A549 (cell line): ENCODE results near the gene ANKRD40CL. TPM values are rescaled to one million over a fixed set of nuclear protein-coding genes. Genes with fewer than 3 reads are reported as not detected.

ENCODE experiments used
- ATAC-seq, 2 experiments: fragments of 200-7000 bp in 1 of 2; fragments of >200 bp in 1 of 2; cut with Nextera tagmentation in 1 of 2; cut with Tn5 transposase in 1 of 2; 3 replicates each; pipeline versions ENCODE4 v1.8.0 to v1.9.1; 2018 to 2020; ENCODE audit warnings: mild to moderate bottlenecking in 1 of 2, moderate library complexity in 1 of 2
- CTCF ChIA-PET: fragments of 300-600 bp; sonication (Branson Sonifier 250); formaldehyde crosslinking; extraction: SDS; loops from one replicate; lab custom pipeline; 2021; ENCODE audit warnings: antibody characterized with exemption, inconsistent platforms; lab: Yijun Ruan, JAX
- POLR2A ChIA-PET: fragments of 350-600 bp; formaldehyde crosslinking; extraction: SDS; loops from one replicate; lab custom pipeline; 2021; ENCODE audit warnings: antibody characterized with exemption, inconsistent platforms; lab: Yijun Ruan, JAX
- DNase-seq, 2 experiments: peaks; one replicate each; pipeline versions ENCODE4 v3.0.0 to v3.0.0-alpha.2; 2011 to 2016; ENCODE audit warnings: low read depth in 1 of 2, low spot score in 1 of 2
- FAIRE-seq: peaks from 2 replicates; lab custom pipeline; 2011; peaks lifted over from hg19 to GRCh38; lab: Jason Lieb, UNC
- H3K27ac ChIP-seq, 2 experiments: fragments of >200 bp; sonication (Bioruptor Twin); formaldehyde crosslinking; 3 replicates each; pipeline ENCODE4 v1.5.1; 2016 to 2017
- H3K4me1 ChIP-seq: fragments of >200 bp; sonication (Bioruptor Twin); formaldehyde crosslinking; 3 replicates; pipeline ENCODE4 v1.6.1; 2016
- H3K4me2 ChIP-seq: fragments of >200 bp; sonication (Bioruptor Twin); formaldehyde crosslinking; 3 replicates; pipeline ENCODE4 v1.6.1; 2016
- H3K4me3 ChIP-seq: fragments of >200 bp; sonication (Bioruptor Twin); formaldehyde crosslinking; 3 replicates; pipeline ENCODE4 v1.5.1; 2016
- H3K9me3 ChIP-seq: fragments of >200 bp; sonication (Bioruptor Twin); formaldehyde crosslinking; 3 replicates; pipeline ENCODE4 v1.6.1; 2016
- BCL3 ChIP-seq: fragments of >200 bp; sonication (Bioruptor Twin); formaldehyde crosslinking; IDR thresholded peaks from 3 replicates; pipeline ENCODE4 v1.6.1; 2016
- CBX2 ChIP-seq: fragments of 200-600 bp; sonication (generic); IDR thresholded peaks from 2 replicates; pipeline ENCODE4 v1.6.1; 2016; ENCODE audit warnings: low read depth, mild to moderate bottlenecking, borderline replicate concordance
- CTCF ChIP-seq: fragments of >200 bp; sonication (Bioruptor Twin); formaldehyde crosslinking; IDR thresholded peaks from 3 replicates; pipeline ENCODE4 v1.5.1; 2016
- ESRRA ChIP-seq: fragments of 150-350 bp; IDR thresholded peaks from 2 replicates; pipeline ENCODE4 v1.6.1; 2014; ENCODE audit warnings: mild to moderate bottlenecking, low read length, borderline replicate concordance
- FOSB ChIP-seq: fragments of 250-450 bp; sonication (Bioruptor Pico); IDR thresholded peaks from 2 replicates; pipeline ENCODE4 v1.5.0; 2020; ENCODE audit warnings: mild to moderate bottlenecking, moderate library complexity
- FOXS1 ChIP-seq: fragments of 250-450 bp; sonication (Bioruptor Pico); IDR thresholded peaks from 2 replicates; pipeline ENCODE4 v1.5.0; 2020; ENCODE audit warnings: mild to moderate bottlenecking, moderate library complexity
- GATA3 ChIP-seq: IDR thresholded peaks from 2 replicates; pipeline ENCODE4 v1.6.1; 2012; ENCODE audit warnings: borderline replicate concordance
- HDAC2 ChIP-seq: fragments of 200-600 bp; sonication (generic); IDR thresholded peaks from 2 replicates; pipeline ENCODE4 v1.6.1; 2016
- HMGXB4 ChIP-seq: fragments of 250-450 bp; sonication (Bioruptor Pico); IDR thresholded peaks from 2 replicates; pipeline ENCODE4 v1.5.0; 2021; ENCODE audit warnings: mild to moderate bottlenecking, moderate library complexity, borderline replicate concordance
- HOXA7 ChIP-seq: fragments of 250-450 bp; sonication (Bioruptor Pico); IDR thresholded peaks from 2 replicates; pipeline ENCODE4 v1.5.0; 2020; ENCODE audit warnings: mild to moderate bottlenecking, moderate library complexity
- HOXB5 ChIP-seq: fragments of 250-450 bp; sonication (Bioruptor Pico); IDR thresholded peaks from 2 replicates; pipeline ENCODE4 v1.5.0; 2020; ENCODE audit warnings: mild to moderate bottlenecking, moderate library complexity
- JUNB ChIP-seq: fragments of >200 bp; sonication (Bioruptor Twin); formaldehyde crosslinking; IDR thresholded peaks from 2 replicates; pipeline ENCODE4 v1.6.1; 2016
- KDM1A ChIP-seq: fragments of 200-600 bp; sonication (generic); IDR thresholded peaks from 2 replicates; pipeline ENCODE4 v1.6.1; 2016; ENCODE audit warnings: low read depth, mild to moderate bottlenecking
- PBX3 ChIP-seq: IDR thresholded peaks from 2 replicates; pipeline ENCODE4 v1.6.1; 2012
- PHF8 ChIP-seq: fragments of 200-600 bp; sonication (generic); IDR thresholded peaks from 2 replicates; pipeline ENCODE4 v1.6.1; 2016; ENCODE audit warnings: low read depth, mild to moderate bottlenecking, antibody characterized with exemption, moderate library complexity, borderline replicate concordance
- POLR2A ChIP-seq: IDR thresholded peaks from 2 replicates; pipeline ENCODE4 v1.6.1; 2012; ENCODE audit warnings: mild to moderate bottlenecking, low read length
- POLR2AphosphoS2 ChIP-seq: conservative IDR thresholded peaks from 2 replicates; pipeline ENCODE4 v1.6.1; 2012; ENCODE audit warnings: low read length, improper control_type of control experiment, inconsistent platforms
- RAD21 ChIP-seq, 2 experiments: fragments of >200 bp in 1 of 2; sonication (Bioruptor Twin) in 1 of 2; formaldehyde crosslinking in 1 of 2; IDR thresholded peaks in 1 of 2; conservative IDR thresholded peaks in 1 of 2; 2 replicates in 1 of 2; 3 replicates in 1 of 2; pipeline ENCODE4 v1.6.1; 2012 to 2018; ENCODE audit warnings: inconsistent platforms in 1 of 2
- RFX5 ChIP-seq: fragments of 450-650 bp; IDR thresholded peaks from 2 replicates; pipeline ENCODE4 v1.7.1; 2014; ENCODE audit warnings: antibody characterized with exemption, mild to moderate bottlenecking, moderate library complexity
- TFCP2L1 ChIP-seq: fragments of 250-450 bp; sonication (Bioruptor Pico); IDR thresholded peaks from 2 replicates; pipeline ENCODE4 v1.5.0; 2021; ENCODE audit warnings: mild to moderate bottlenecking
- ZC3H11A ChIP-seq: fragments of 450-650 bp; IDR thresholded peaks from 2 replicates; pipeline ENCODE4 v1.6.1; 2014; ENCODE audit warnings: antibody characterized with exemption, mild to moderate bottlenecking
- ZFP36 ChIP-seq: fragments of 450-650 bp; IDR thresholded peaks from 2 replicates; pipeline ENCODE4 v1.6.1; 2014; ENCODE audit warnings: borderline replicate concordance; ENCODE audit not compliant: partially characterized antibody
- WGBS: methylation state at CpG from one replicate; pipeline ENCODE4 v1.1.6; 2017; ENCODE audit errors: missing lambda C conversion rate; 5-methylcytosine and 5-hydroxymethylcytosine counted together
- polyA plus RNA-seq, 4 experiments: library from polyadenylated mRNA; depleted of rRNA in 3 of 4; stranded (reverse); fragments of >200 nt; fragmentation: RNase III in 1 of 4; extraction: RNeasy Plus Mini Kit Qiagen cat#74134 plus additional on column Dnase treatment in 1 of 4; gene quantifications; 2 replicates in 3 of 4; 3 replicates in 1 of 4; pipeline ENCODE4 v1.2.3, GENCODE V29; 2011 to 2017

Gene ANKRD40CL
- polyA plus RNA-seq, 2 of the 4 experiments (the other 2 are of a cell fraction) = 0.13 to 0.18 TPM

- TF ChIP-seq POLR2AphosphoS2 (no peak), BCL3 (no peak), HOXA7 (CRISPR knock-in tag) (no peak), TFCP2L1 (CRISPR knock-in tag) (no peak), RFX5 (no peak), FOSB (no peak), CTCF (no peak), POLR2A (no peak), CBX2 (no peak), ZFP36 (no peak), FOXS1 (CRISPR knock-in tag) (no peak), ZC3H11A (no peak), HMGXB4 (CRISPR knock-in tag) (no peak), GATA3 (no peak), HOXB5 (no peak), PBX3 (no peak)
- WGBS = 66% methylated on average over 15 of the region's 15 CpGs
- no peak for DNase-seq
- no peak for FAIRE-seq
- no peak for ATAC-seq
- Histone ChIP-seq H3K4me2 (no peak overlapping the region), H3K4me1 (peaks cover 17% of the 10 kb centered on the region), H3K27ac (no peak overlapping the region), H3K4me3 (no peak overlapping the region), H3K9me3 (no peaks in the 10 kb centered on the region)
- POLR2A ChIA-PET = no interaction called here
- CTCF ChIA-PET = interaction anchor here (0.8 to 3.6 kb wide), 8 partner anchors 11 to 221 kb away, joined by 3 to 39 read pairs (median 4); no protein-coding TSS in a partner anchor
Observed at GRCh38 chr17:50771991-50772785, 4.9 kb upstream of the ANKRD40CL start.

GRCh38 chr17:50770346-50770745 lies 3.0 kb upstream of the ANKRD40CL start:
- Histone ChIP-seq H3K4me2 (no peak overlapping the region), H3K9me3 (no peaks in the 10 kb centered on the region), H3K4me3 (no peak overlapping the region), H3K4me1 (peaks cover 20% of the 10 kb centered on the region), H3K27ac (no peak overlapping the region)
- FAIRE-seq (no peak), DNase-seq (no peak), ATAC-seq (no peak)
- CTCF ChIA-PET = interaction anchor here (1.0 to 11.3 kb wide), 2 partner anchors 14 to 71 kb away, joined by 5 to 103 read pairs; no protein-coding TSS in a partner anchor
- 94% methylated on average over 2 of the region's 2 CpGs for WGBS
- POLR2A ChIA-PET = no interaction called here
- TF ChIP-seq HOXA7 (CRISPR knock-in tag) (no peak), HDAC2 (no peak)

- DNase-seq = no peak
- ChIA-PET POLR2A (no interaction called here), CTCF (interaction anchor here (1.0 to 11.3 kb wide), 4 partner anchors 15 to 220 kb away, joined by 3 to 103 read pairs (median 4); no protein-coding TSS in a partner anchor)
- no peak for ATAC-seq
- no peak overlapping the region for H3K27ac ChIP-seq
- no peak for FAIRE-seq
- WGBS = 95% methylated on average over 8 of the region's 8 CpGs
- peaks cover 20% of the 10 kb centered on the region for H3K4me1 ChIP-seq
- H3K4me3 ChIP-seq = no peak overlapping the region
- no peak for TF ChIP-seq POLR2AphosphoS2
- no peak for TF ChIP-seq RAD21 (conservative IDR thresholded peaks at IDR 0.05 in 1 of 2, IDR thresholded peaks at IDR 0.05 in 1 of 2)
- no peak for TF ChIP-seq HDAC2
- TF ChIP-seq ESRRA = no peak
- TF ChIP-seq PHF8 = no peak
- no peak for TF ChIP-seq KDM1A
- TF ChIP-seq POLR2A = no peak
- TF ChIP-seq JUNB = no peak
- H3K9me3 ChIP-seq = no peaks in the 10 kb centered on the region
- no peak overlapping the region for H3K4me2 ChIP-seq
Observed at GRCh38 chr17:50769884-50770283, 2.6 kb upstream of the ANKRD40CL start.
